ENCODE results near the gene CDK8. TPM values are rescaled to one million over a fixed set of nuclear protein-coding genes. Genes with fewer than 3 reads are reported as not detected.

The CDK8 gene
- total RNA-seq, 1 experiment from 2014 or later, result 22.2 TPM

GRCh38 chr13:26236296-26236695 is 17.6 kb upstream of the CDK8 start:
- H3K4me1 Mint-ChIP-seq (ENCODE audit: insufficient read depth, unreplicated experiment), result no peaks in the 10 kb centered on the region
- H3K9me3 Mint-ChIP-seq (ENCODE audit: unreplicated experiment), result no peaks in the 10 kb centered on the region
- ChIA-PET POLR2A (interaction anchor here (2.1 kb wide), 1 partner anchor 14 kb away, joined by 13 read pairs; the partner anchor contains the start of gene RNF6), CTCF (interaction anchor here (0.7 to 1.7 kb wide), 3 partner anchors 52 to 377 kb away, joined by 3 to 4 read pairs (median 4); no protein-coding TSS in a partner anchor)
- peaks cover 24% of the 10 kb centered on the region for H3K27me3 Mint-ChIP-seq (ENCODE audit: insufficient read depth, unreplicated experiment)
- DNase-seq (ENCODE audit: unreplicated experiment), result no peak
- H3K27ac Mint-ChIP-seq (ENCODE audit: low read depth, unreplicated experiment), result no peak overlapping the region
- no peaks in the 10 kb centered on the region for H3K36me3 Mint-ChIP-seq (ENCODE audit: insufficient read depth, unreplicated experiment)
- no peak for TF ChIP-seq CTCF (IDR thresholded peaks at IDR 0.05; ENCODE audit: unreplicated experiment)
- intact Hi-C loops (cut with micrococcal nuclease), result no loop called here
- H3K4me3 Mint-ChIP-seq (ENCODE audit: unreplicated experiment), result no peak overlapping the region
- no TSS peak for BruUV-seq (replicated peaks)

- BruUV-seq (replicated peaks), result no TSS peak
Measured at GRCh38 chr13:26246154-26246553, 7.8 kb upstream of the CDK8 start.

GRCh38 chr13:26247011-26247410 is 6.9 kb upstream of the CDK8 start:
- ChIA-PET CTCF (interaction anchor here (0.9 kb wide), 1 partner anchor 8 kb away, joined by 4 read pairs; no protein-coding TSS in a partner anchor), POLR2A (interaction anchor here (2.3 kb wide), 1 partner anchor 24 kb away, joined by 7 read pairs; the partner anchor contains the start of gene RNF6)
- H3K4me1 Mint-ChIP-seq (ENCODE audit: insufficient read depth, unreplicated experiment), result no peaks in the 10 kb centered on the region
- intact Hi-C loops (cut with micrococcal nuclease), result no loop called here
- no peak for DNase-seq (ENCODE audit: unreplicated experiment)
- H3K4me3 Mint-ChIP-seq (ENCODE audit: unreplicated experiment), result no peak overlapping the region
- H3K27ac Mint-ChIP-seq (ENCODE audit: low read depth, unreplicated experiment), result no peak overlapping the region
- H3K27me3 Mint-ChIP-seq (ENCODE audit: insufficient read depth, unreplicated experiment), result no peaks in the 10 kb centered on the region
- TF ChIP-seq CTCF (IDR thresholded peaks at IDR 0.05; ENCODE audit: unreplicated experiment), result no peak
- H3K9me3 Mint-ChIP-seq (ENCODE audit: unreplicated experiment), result no peaks in the 10 kb centered on the region
- H3K36me3 Mint-ChIP-seq (ENCODE audit: insufficient read depth, unreplicated experiment), result no peaks in the 10 kb centered on the region
- BruUV-seq (replicated peaks), result no TSS peak

More at GRCh38 chr13:26246154-26246553, 7.8 kb upstream of the CDK8 start:
- ChIA-PET CTCF (interaction anchor here (1.0 to 1.1 kb wide), 2 partner anchors 10 to 27 kb away, joined by 3 to 4 read pairs; no protein-coding TSS in a partner anchor), POLR2A (interaction anchor here (2.3 kb wide), 1 partner anchor 23 kb away, joined by 7 read pairs; the partner anchor contains the start of gene RNF6)
- Mint-ChIP-seq H3K9me3 (ENCODE audit: unreplicated experiment) (no peaks in the 10 kb centered on the region), H3K4me3 (ENCODE audit: unreplicated experiment) (no peak overlapping the region), H3K27ac (ENCODE audit: low read depth, unreplicated experiment) (no peak overlapping the region), H3K4me1 (ENCODE audit: insufficient read depth, unreplicated experiment) (no peaks in the 10 kb centered on the region), H3K27me3 (ENCODE audit: insufficient read depth, unreplicated experiment) (no peaks in the 10 kb centered on the region), H3K36me3 (ENCODE audit: insufficient read depth, unreplicated experiment) (no peaks in the 10 kb centered on the region)
- no peak for DNase-seq (ENCODE audit: unreplicated experiment)
- intact Hi-C loops (cut with micrococcal nuclease), result no loop called here
- TF ChIP-seq CTCF (IDR thresholded peaks at IDR 0.05; ENCODE audit: unreplicated experiment), result no peak

GRCh38 chr13:26247608-26248007 is 6.3 kb upstream of the CDK8 start:
- no peak overlapping the region for H3K4me3 Mint-ChIP-seq (ENCODE audit: unreplicated experiment)
- TF ChIP-seq CTCF (IDR thresholded peaks at IDR 0.05; ENCODE audit: unreplicated experiment), result no peak
- H3K36me3 Mint-ChIP-seq (ENCODE audit: insufficient read depth, unreplicated experiment), result no peaks in the 10 kb centered on the region
- intact Hi-C loops (cut with micrococcal nuclease), result no loop called here
- DNase-seq (ENCODE audit: unreplicated experiment), result no peak
- no peak overlapping the region for H3K27ac Mint-ChIP-seq (ENCODE audit: low read depth, unreplicated experiment)
- no peaks in the 10 kb centered on the region for H3K9me3 Mint-ChIP-seq (ENCODE audit: unreplicated experiment)
- H3K27me3 Mint-ChIP-seq (ENCODE audit: insufficient read depth, unreplicated experiment), result no peaks in the 10 kb centered on the region
- POLR2A ChIA-PET, result interaction anchor here (2.3 kb wide), 1 partner anchor 25 kb away, joined by 7 read pairs; the partner anchor contains the start of gene RNF6
- BruUV-seq (replicated peaks), result no TSS peak
- CTCF ChIA-PET, result interaction anchor here (0.6 kb wide), 1 partner anchor 1897 kb away, joined by 3 read pairs; no protein-coding TSS in a partner anchor
- H3K4me1 Mint-ChIP-seq (ENCODE audit: insufficient read depth, unreplicated experiment), result no peaks in the 10 kb centered on the region

Data from MCF 10A (cell line).